Bladder microvascular endothelial cell (primary cell): Measurements from ENCODE around the gene ZNF136. TPM values are rescaled to one million over a fixed set of nuclear protein-coding genes. Genes with fewer than 3 reads are reported as not detected.

Experiments
- total RNA-seq: library from RNA; depleted of rRNA; stranded (reverse); fragments of >200 nt; gene quantifications from 2 replicates; pipeline ENCODE4 v1.2.3, GENCODE V29; 2014

The ZNF136 gene
- 2.6 and 7.5 TPM in 2 replicates for total RNA-seq

GRCh38 chr19:12162882-12163806 lies at the start of gene ZNF136:
TSS of gene ZNF136 (plus strand) at chr19:12163096. CDS start at chr19:12163204, 108 bp downstream.

GRCh38 chr19:12139885-12140544 lies 22.9 kb upstream of the ZNF136 start, which contains the start of gene ZNF20:
TSS of gene ZNF20 (minus strand) at chr19:12140350. CDS start at chr19:12140182, 168 bp downstream.

GRCh38 chr19:12156223-12157058 lies 6.5 kb upstream of the ZNF136 start, which contains the start of gene ZNF625:
TSS of gene ZNF625 (minus strand) at chr19:12156734. CDS start at chr19:12156558, 176 bp downstream.

Other genes with a start within 250 kb of the ZNF136 start
- 5.0 and 10.6 TPM in 2 replicates for gene ZNF700, start 238.0 kb upstream of the ZNF136 start, total RNA-seq
- 1.1 and 2.1 TPM in 2 replicates for gene ZNF763, start 198.1 kb upstream of the ZNF136 start, total RNA-seq
- gene ZNF433, start 127.4 kb upstream of the ZNF136 start, total RNA-seq = 1.6 and 2.0 TPM in 2 replicates
- gene ZNF878, start 110.1 kb upstream of the ZNF136 start, total RNA-seq = 0.31 and 0.32 TPM in 2 replicates
- gene ZNF844, start 98.4 kb upstream of the ZNF136 start, total RNA-seq = 2.3 and 3.4 TPM in 2 replicates
- gene ZNF20, start 22.7 kb upstream of the ZNF136 start, total RNA-seq = 2.3 and 3.8 TPM in 2 replicates
- gene ZNF625, start 6.4 kb upstream of the ZNF136 start, total RNA-seq = 6.8 and 12.3 TPM in 2 replicates
- 6.0 and 8.0 TPM in 2 replicates for gene ZNF44, start 131.8 kb downstream of the ZNF136 start, total RNA-seq
- gene ZNF563, start 170.5 kb downstream of the ZNF136 start, total RNA-seq = 2.4 and 2.7 TPM in 2 replicates
- gene ZNF442, start 202.6 kb downstream of the ZNF136 start, total RNA-seq = 2.3 and 2.9 TPM in 2 replicates
- gene ZNF799, start 238.2 kb downstream of the ZNF136 start, total RNA-seq = 5.2 and 7.0 TPM in 2 replicates